AG04450 (cell line): ENCODE data around the gene BCAM. TPM values are rescaled to one million over a fixed set of nuclear protein-coding genes. Genes with fewer than 3 reads are reported as not detected.

Experiments
- CTCF ChIA-PET: fragments of 300-600, 350-600 bp; formaldehyde crosslinking; extraction: SDS; loops from one replicate; lab custom pipeline; 2022; ENCODE audit warnings: antibody characterized with exemption, inconsistent platforms; lab: Charles Lee
- POLR2A ChIA-PET: fragments of 350-600 bp; formaldehyde crosslinking; extraction: SDS; loops from one replicate; lab custom pipeline; 2021; ENCODE audit warnings: antibody characterized with exemption, inconsistent platforms; lab: Yijun Ruan, JAX
- DNase-seq: peaks from one replicate; pipeline ENCODE4 v3.0.0-alpha.2; 2011; ENCODE audit warnings: low read depth, low spot score
- H3K27ac ChIP-seq: one replicate; pipeline ENCODE4 v1.5.1; 2012; ENCODE audit warnings: low read depth, low read length, control low read depth
- H3K27me3 ChIP-seq: one replicate; pipeline ENCODE4 v1.6.0; 2012; ENCODE audit warnings: low read length; ENCODE audit not compliant: control insufficient read depth, insufficient read depth
- H3K4me3 ChIP-seq: 2 replicates; pipeline ENCODE4 v1.5.1; 2011; ENCODE audit warnings: mild to moderate bottlenecking, low read depth, low read length, control low read depth
- H3K9me3 ChIP-seq: 2 replicates; pipeline ENCODE4 v1.5.1; 2012; ENCODE audit warnings: low read length; ENCODE audit not compliant: control insufficient read depth, insufficient read depth
- polyA plus RNA-seq: library from polyadenylated mRNA; depleted of rRNA; stranded (reverse); fragments of >200 nt; gene quantifications from 2 replicates; pipeline ENCODE4 v1.2.3, GENCODE V29; 2011
- TF ChIP-seq, protein P1 (sequence below): IDR thresholded peaks from 2 replicates; pipeline ENCODE4 v1.5.1; 2011; ENCODE audit warnings: low read depth, low read length, control low read depth, inconsistent platforms

BCAM gene
- polyA plus RNA-seq, 1 experiment, result 8.4 TPM

GRCh38 chr19:44807162-44807561, 1.7 kb upstream of the BCAM start:
- Histone ChIP-seq H3K9me3 (peaks cover 6% of the 10 kb centered on the region), H3K27ac (no peak overlapping the region), H3K27me3 (peaks cover 3% of the 10 kb centered on the region), H3K4me3 (no peak overlapping the region)
- DNase-seq, result no peak
- CTCF ChIA-PET, result interaction anchor here (0.8 to 3.3 kb wide), 8 partner anchors 8 to 237 kb away, joined by 4 to 20 read pairs (median 6); partner anchors contain the start of gene NECTIN2
- TF ChIP-seq, protein P1, sequence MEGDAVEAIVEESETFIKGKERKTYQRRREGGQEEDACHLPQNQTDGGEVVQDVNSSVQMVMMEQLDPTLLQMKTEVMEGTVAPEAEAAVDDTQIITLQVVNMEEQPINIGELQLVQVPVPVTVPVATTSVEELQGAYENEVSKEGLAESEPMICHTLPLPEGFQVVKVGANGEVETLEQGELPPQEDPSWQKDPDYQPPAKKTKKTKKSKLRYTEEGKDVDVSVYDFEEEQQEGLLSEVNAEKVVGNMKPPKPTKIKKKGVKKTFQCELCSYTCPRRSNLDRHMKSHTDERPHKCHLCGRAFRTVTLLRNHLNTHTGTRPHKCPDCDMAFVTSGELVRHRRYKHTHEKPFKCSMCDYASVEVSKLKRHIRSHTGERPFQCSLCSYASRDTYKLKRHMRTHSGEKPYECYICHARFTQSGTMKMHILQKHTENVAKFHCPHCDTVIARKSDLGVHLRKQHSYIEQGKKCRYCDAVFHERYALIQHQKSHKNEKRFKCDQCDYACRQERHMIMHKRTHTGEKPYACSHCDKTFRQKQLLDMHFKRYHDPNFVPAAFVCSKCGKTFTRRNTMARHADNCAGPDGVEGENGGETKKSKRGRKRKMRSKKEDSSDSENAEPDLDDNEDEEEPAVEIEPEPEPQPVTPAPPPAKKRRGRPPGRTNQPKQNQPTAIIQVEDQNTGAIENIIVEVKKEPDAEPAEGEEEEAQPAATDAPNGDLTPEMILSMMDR, result no peak
- POLR2A ChIA-PET, result no interaction called here

GRCh38 chr19:44807652-44808462, 1.0 kb upstream of the BCAM start:
- no peak for DNase-seq
- H3K27me3 ChIP-seq, result peaks cover 3% of the 10 kb centered on the region
- TF ChIP-seq, protein P1, result peak; percentile 53
- H3K27ac ChIP-seq, result no peak overlapping the region
- ChIA-PET CTCF (interaction anchor here (0.5 to 3.3 kb wide), 11 partner anchors 9 to 237 kb away, joined by 3 to 20 read pairs (median 5); partner anchors contain the start of gene NECTIN2), POLR2A (interaction anchor here (0.6 to 1.7 kb wide), 3 partner anchors 9 to 192 kb away, joined by 3 to 5 read pairs (median 3); no protein-coding TSS in a partner anchor)
- H3K9me3 ChIP-seq, result peaks cover 6% of the 10 kb centered on the region
- no peak overlapping the region for H3K4me3 ChIP-seq

DNA sequence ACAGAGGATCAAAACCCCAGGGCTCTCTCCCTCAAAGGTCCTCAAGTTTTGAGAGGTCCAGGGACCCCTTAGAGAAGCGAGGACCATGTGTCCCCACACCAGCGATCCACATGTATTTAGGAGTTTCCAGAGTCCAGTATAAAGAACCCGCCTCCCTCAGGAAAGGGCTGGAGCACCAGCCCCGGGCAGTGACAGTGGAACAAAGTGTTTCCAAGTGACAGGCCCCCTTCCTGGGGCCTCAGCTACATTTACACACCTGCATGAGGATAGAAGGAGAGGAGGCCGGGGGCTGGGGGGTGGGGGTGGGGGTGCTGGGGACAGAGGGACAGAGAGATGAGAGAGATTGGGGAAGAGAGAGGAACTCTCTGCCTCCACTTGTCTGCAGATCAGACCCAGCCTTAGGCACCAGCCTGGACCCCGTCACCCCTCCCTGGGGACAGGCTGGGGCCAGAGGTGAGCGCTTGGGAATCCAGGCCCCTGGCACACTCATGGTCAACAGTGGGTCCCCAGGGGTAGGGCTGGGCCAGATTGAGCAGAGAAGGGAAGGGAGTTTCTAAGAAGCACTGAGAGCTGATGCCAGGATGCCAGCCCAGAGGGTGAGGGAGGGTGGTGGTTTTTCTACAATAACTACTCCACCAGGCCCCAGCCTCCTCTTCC, 802 bp downstream of the BCAM start:
- TF ChIP-seq, protein P1, result no peak
- no peaks in the 10 kb centered on the region; the same call in 1 of the 2 replicates for H3K9me3 ChIP-seq
- no peak for DNase-seq
- peak overlapping the region; percentile 71 for H3K4me3 ChIP-seq
- no peak overlapping the region for H3K27ac ChIP-seq
- ChIA-PET CTCF (interaction anchor here (1.3 to 3.3 kb wide), 4 partner anchors 14 to 85 kb away, joined by 3 to 20 read pairs (median 8); partner anchors contain the start of gene NECTIN2), POLR2A (interaction anchor here (0.8 to 1.7 kb wide), 2 partner anchors 15 to 39 kb away, joined by 4 to 5 read pairs; no protein-coding TSS in a partner anchor)
- H3K27me3 ChIP-seq, result peaks cover 3% of the 10 kb centered on the region

- ChIA-PET CTCF (interaction anchor here (1.7 to 3.3 kb wide), 2 partner anchors 26 to 86 kb away, joined by 8 to 20 read pairs; no protein-coding TSS in a partner anchor), POLR2A (interaction anchor here (0.7 kb wide), 1 partner anchor 29 kb away, joined by 5 read pairs; no protein-coding TSS in a partner anchor)
- no peak for DNase-seq
- TF ChIP-seq, protein P1, result no peak
- Histone ChIP-seq H3K9me3 (no peaks in the 10 kb centered on the region; the same call in 1 of the 2 replicates), H3K27ac (no peak overlapping the region), H3K4me3 (no peak overlapping the region), H3K27me3 (peaks cover 3% of the 10 kb centered on the region)
Observed at GRCh38 chr19:44810234-44811121, 1.6 kb downstream of the BCAM start.
